ENCODE measurements around the gene LRRC49.
"Not testable (repeated sequence)": the region's sequence is repeated elsewhere in the genome, so short reads cannot be mapped to it uniquely, and the experiment has no call there.

LRRC49 gene

DNA sequence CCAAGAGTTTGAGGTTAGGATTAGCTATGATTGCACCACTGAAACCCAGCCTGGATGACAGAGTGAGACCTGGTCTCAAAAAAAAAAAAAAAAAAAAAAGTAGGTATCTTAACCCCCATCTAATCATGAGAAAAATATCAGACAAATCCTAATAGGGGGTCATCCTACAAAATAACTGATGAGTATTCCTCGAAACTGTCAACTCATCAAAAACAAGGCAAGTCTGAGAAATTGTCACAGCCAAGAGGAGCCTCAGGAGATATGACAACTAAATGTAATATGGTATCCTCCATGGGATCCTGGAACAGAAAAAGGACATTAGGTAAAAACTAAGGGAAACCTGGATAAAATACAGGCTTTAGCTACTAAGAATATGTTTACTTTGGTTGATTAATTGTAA, 70.6 kb downstream of the LRRC49 start:
- Histone ChIP-seq H3K4me1 (ENCODE audit: control insufficient read depth, low read depth, low read length) (no peaks in the 10 kb centered on the region), H3K36me3 (ENCODE audit: control insufficient read depth, low read depth, low read length) (no peaks in the 10 kb centered on the region), H3K27ac (ENCODE audit: low read length) (no peak overlapping the region), H3K27me3 (ENCODE audit: control insufficient read depth, insufficient read depth, low read length) (no peaks in the 10 kb centered on the region), H3K4me3 (ENCODE audit: low read length) (no peak overlapping the region), H3K9me3 (ENCODE audit: control insufficient read depth, low read depth, low read length) (no peaks in the 10 kb centered on the region), H3K9ac (ENCODE audit: low read length) (no peak overlapping the region)

DNA sequence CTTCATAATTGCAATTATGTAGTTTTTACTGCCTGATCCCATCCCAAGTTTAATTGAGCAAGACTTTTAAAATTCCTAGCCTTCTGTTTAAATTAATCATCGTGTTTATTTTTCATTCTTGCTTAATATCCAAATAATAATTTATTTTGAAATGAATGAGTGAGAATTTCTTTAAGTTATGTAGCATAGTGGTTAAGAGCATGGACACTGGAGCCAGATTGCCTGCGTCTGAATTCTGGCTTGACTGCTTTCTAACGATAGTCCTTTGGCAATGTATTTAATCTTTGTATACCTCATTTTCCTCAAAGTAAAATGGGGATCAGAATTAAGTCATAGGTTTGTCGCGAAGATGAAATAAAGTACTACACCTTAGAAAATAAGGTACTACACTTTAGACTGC, 71.4 kb downstream of the LRRC49 start:
- no peaks in the 10 kb centered on the region for H3K4me1 ChIP-seq (ENCODE audit: control insufficient read depth, low read depth, low read length)
- H3K27ac ChIP-seq (ENCODE audit: low read length), result no peak overlapping the region
- H3K9ac ChIP-seq (ENCODE audit: low read length), result no peak overlapping the region
- H3K27me3 ChIP-seq (ENCODE audit: control insufficient read depth, insufficient read depth, low read length), result no peaks in the 10 kb centered on the region
- H3K9me3 ChIP-seq (ENCODE audit: control insufficient read depth, low read depth, low read length), result no peaks in the 10 kb centered on the region
- no peak overlapping the region for H3K4me3 ChIP-seq (ENCODE audit: low read length)
- no peaks in the 10 kb centered on the region for H3K36me3 ChIP-seq (ENCODE audit: control insufficient read depth, low read depth, low read length)

DNA sequence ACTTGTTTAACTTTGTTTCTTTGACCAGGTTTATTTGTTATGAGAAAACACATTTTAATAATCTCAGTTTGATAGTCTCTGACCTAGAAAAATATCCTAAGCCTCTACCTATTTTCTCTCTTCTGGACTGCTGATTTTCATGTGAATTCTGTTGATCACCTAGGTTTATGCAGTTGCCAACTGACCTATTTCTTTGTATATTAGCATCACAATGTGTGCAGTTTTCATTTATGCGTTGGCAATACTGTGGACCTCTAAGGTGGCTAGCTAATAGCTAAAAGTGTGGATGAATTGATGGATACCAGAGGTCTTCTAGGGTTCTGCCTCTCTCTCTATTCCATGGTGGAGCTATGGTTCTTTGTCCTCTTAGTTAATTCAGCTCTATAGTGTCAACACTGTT, 72.1 kb downstream of the LRRC49 start:
- no peak overlapping the region for H3K27ac ChIP-seq (ENCODE audit: low read length)
- H3K36me3 ChIP-seq (ENCODE audit: control insufficient read depth, low read depth, low read length), result no peaks in the 10 kb centered on the region
- no peak overlapping the region for H3K9ac ChIP-seq (ENCODE audit: low read length)
- no peaks in the 10 kb centered on the region for H3K27me3 ChIP-seq (ENCODE audit: control insufficient read depth, insufficient read depth, low read length)
- H3K9me3 ChIP-seq (ENCODE audit: control insufficient read depth, low read depth, low read length), result no peaks in the 10 kb centered on the region
- H3K4me1 ChIP-seq (ENCODE audit: control insufficient read depth, low read depth, low read length), result no peaks in the 10 kb centered on the region
- no peak overlapping the region for H3K4me3 ChIP-seq (ENCODE audit: low read length)

DNA sequence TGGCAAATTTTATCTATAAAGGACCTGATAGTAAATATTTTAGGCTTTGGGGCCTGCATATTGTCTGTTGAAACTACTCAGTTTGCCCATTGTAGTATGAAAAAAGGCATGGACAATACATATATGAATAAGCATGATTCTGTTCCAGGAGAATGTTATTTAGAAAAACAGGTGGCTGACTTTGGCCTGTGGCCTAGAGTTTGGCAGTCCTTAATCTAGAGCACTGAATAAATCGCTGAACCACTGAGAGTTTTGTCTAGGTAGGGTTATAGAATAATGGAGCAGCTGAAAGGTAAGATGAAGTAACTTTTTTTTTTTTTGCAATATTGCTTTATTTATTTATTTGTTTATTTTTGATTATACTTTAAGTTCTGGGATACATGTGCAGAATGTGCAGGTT, 75.0 kb downstream of the LRRC49 start:
- H3K4me3 ChIP-seq (ENCODE audit: low read length), result no peak overlapping the region
- no peaks in the 10 kb centered on the region for H3K27me3 ChIP-seq (ENCODE audit: control insufficient read depth, insufficient read depth, low read length)
- no peaks in the 10 kb centered on the region for H3K9me3 ChIP-seq (ENCODE audit: control insufficient read depth, low read depth, low read length)
- H3K9ac ChIP-seq (ENCODE audit: low read length), result no peak overlapping the region
- no peak overlapping the region for H3K27ac ChIP-seq (ENCODE audit: low read length)
- H3K36me3 ChIP-seq (ENCODE audit: control insufficient read depth, low read depth, low read length), result no peaks in the 10 kb centered on the region
- no peaks in the 10 kb centered on the region for H3K4me1 ChIP-seq (ENCODE audit: control insufficient read depth, low read depth, low read length)

DNA sequence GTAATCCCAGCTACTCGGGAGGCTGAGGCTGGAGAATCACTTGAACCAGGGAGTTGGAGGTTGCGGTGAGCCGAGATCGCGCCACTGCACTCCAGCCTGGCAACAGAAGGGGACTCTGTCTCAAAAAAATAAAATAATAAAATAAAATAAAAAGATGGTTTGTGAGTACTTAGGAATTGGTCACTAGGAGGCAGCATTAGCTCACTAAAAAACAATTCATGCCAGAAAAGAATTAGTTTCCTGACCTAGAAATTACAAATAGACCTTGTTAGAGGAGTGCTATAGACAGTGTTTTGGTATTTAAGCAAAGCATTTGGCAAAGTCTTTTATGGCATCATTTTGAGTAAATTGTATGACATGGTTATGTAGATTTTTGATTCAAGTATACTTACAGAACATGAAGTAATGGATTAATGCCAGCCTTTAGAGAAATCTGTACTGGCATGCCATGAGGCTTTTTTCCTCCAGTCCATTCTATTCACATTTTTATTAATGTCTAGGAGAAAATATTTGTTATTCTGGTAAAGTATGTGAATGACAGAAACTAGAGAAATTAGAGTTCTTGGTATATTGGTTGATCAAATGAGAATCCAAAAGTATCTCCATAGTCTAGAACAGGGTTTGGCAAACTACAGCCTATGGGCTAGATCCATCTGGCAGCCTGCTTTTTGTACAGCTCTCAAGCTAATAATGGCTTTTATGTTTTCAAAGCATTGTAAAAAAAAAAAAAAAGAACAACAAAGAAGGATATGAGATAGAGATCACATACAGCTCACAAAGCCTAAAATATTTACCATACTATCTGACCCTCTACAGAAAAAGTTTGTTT, 81.6 kb downstream of the LRRC49 start:
- peaks cover 4% of the 10 kb centered on the region for H3K9me3 ChIP-seq (ENCODE audit: control insufficient read depth, low read depth, low read length)
- H3K27ac ChIP-seq (ENCODE audit: low read length), result no peak overlapping the region
- H3K4me3 ChIP-seq (ENCODE audit: low read length), result no peak overlapping the region
- H3K27me3 ChIP-seq (ENCODE audit: control insufficient read depth, insufficient read depth, low read length), result no peaks in the 10 kb centered on the region
- no peak overlapping the region for H3K9ac ChIP-seq (ENCODE audit: low read length)
- no peaks in the 10 kb centered on the region for H3K36me3 ChIP-seq (ENCODE audit: control insufficient read depth, low read depth, low read length)
- no peaks in the 10 kb centered on the region for H3K4me1 ChIP-seq (ENCODE audit: control insufficient read depth, low read depth, low read length)

DNA sequence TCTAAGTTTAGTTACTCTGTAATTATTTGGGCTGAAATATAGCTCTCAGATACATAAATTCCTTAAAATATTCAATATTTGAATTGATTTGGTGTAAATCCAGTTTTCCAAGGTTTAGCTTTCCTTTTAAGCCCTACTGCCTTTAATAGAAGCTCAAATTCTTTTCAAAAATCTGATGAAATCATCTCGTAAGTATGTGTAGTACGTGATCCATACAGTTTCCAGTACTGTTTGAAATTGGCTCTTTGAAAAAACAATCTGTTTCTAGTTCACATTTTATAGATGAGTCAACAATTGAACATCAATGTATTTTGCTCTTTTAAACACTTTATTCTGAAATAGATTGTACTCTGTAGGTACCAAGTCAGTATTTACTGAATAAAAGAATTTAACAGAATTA, 84.2 kb downstream of the LRRC49 start:
- Histone ChIP-seq H3K4me1 (ENCODE audit: control insufficient read depth, low read depth, low read length) (no peaks in the 10 kb centered on the region), H3K36me3 (ENCODE audit: control insufficient read depth, low read depth, low read length) (no peaks in the 10 kb centered on the region), H3K9ac (ENCODE audit: low read length) (no peak overlapping the region), H3K9me3 (ENCODE audit: control insufficient read depth, low read depth, low read length) (peaks cover 4% of the 10 kb centered on the region), H3K27ac (ENCODE audit: low read length) (no peak overlapping the region), H3K4me3 (ENCODE audit: low read length) (no peak overlapping the region), H3K27me3 (ENCODE audit: control insufficient read depth, insufficient read depth, low read length) (no peaks in the 10 kb centered on the region)

DNA sequence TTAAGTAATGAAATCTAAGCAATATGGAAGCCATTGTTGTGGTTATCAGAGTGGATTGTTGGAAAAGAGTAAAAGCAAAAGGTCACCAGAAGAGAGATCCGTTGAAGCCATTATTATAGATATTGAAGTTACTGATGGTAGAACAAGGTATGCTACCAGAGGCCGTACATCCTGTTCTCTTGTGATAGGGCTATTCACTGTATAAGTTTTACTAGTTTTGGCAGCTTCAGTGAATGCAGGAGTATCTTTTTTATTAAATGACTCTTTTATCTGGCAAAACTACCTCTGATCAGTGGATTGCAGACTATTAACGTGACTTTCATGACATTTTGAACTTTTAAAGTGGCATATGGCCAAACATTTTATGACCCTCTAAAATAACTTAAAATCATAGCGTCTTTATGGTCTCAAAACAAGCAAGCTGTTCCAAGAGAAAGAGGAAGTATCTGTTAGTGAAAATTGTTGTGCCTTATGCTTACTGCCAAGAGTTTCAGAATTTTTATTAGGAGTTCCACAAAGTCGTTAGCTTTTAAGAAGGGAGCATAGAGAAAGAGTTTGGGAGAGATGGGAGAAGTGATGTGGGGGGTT, 102.9 kb downstream of the LRRC49 start:
- H3K4me1 ChIP-seq (ENCODE audit: control insufficient read depth, low read depth, low read length), result no peaks in the 10 kb centered on the region
- peaks cover 4% of the 10 kb centered on the region for H3K36me3 ChIP-seq (ENCODE audit: control insufficient read depth, low read depth, low read length)

DNA sequence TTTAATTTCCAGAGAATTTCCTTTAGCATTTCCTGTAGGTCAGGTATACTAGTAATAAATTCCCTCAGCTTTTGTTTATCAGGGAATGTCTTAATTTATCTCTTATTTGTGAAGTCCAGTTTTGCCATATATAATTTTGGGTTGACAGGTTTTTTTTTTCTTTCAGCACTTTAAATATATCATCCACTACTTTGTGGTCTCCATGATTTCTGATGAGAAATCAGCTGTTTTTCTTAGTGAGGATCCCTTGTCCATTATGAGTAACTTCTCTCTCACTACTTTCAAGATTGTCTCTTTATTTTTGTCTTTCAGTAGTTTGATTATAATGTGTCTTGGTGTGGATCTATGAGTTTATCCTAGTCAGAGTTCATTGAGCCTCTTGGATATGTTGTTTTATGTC, 105.7 kb downstream of the LRRC49 start:
- H3K4me3 ChIP-seq (ENCODE audit: low read length), result no peak overlapping the region
- no peak overlapping the region for H3K27ac ChIP-seq (ENCODE audit: low read length)
- H3K27me3 ChIP-seq (ENCODE audit: control insufficient read depth, insufficient read depth, low read length), result no peaks in the 10 kb centered on the region
- H3K9ac ChIP-seq (ENCODE audit: low read length), result no peak overlapping the region
- no peaks in the 10 kb centered on the region for H3K36me3 ChIP-seq (ENCODE audit: control insufficient read depth, low read depth, low read length)
- peaks cover 6% of the 10 kb centered on the region for H3K9me3 ChIP-seq (ENCODE audit: control insufficient read depth, low read depth, low read length)
- no peaks in the 10 kb centered on the region for H3K4me1 ChIP-seq (ENCODE audit: control insufficient read depth, low read depth, low read length)

More for the DNA sequence above, 102.9 kb downstream of the LRRC49 start:
- H3K27ac ChIP-seq (ENCODE audit: low read length), result no peak overlapping the region
- no peak overlapping the region for H3K4me3 ChIP-seq (ENCODE audit: low read length)
- no peaks in the 10 kb centered on the region for H3K27me3 ChIP-seq (ENCODE audit: control insufficient read depth, insufficient read depth, low read length)
- H3K9me3 ChIP-seq (ENCODE audit: control insufficient read depth, low read depth, low read length), result peaks cover 10% of the 10 kb centered on the region
- no peak overlapping the region for H3K9ac ChIP-seq (ENCODE audit: low read length)

DNA sequence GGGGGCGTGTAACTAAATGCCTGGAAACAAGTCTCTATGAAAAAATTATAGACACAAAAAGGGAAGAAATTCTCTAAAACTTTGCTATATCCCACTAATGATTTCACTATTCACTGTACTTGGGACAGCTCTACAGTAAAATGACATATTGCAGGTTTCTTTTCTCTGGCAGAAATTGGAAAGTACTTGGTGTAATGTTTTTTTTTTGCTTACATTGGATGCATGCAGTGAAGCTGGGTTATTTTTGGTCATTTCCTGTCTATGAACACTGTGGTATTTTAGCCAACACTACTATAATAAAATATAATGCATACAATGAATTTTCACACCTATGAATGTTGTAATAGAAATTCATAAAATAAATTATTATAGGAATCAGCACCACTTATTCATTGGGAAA, 109.7 kb downstream of the LRRC49 start:
- H3K4me1 ChIP-seq (ENCODE audit: control insufficient read depth, low read depth, low read length), result no peaks in the 10 kb centered on the region
- H3K36me3 ChIP-seq (ENCODE audit: control insufficient read depth, low read depth, low read length), result no peaks in the 10 kb centered on the region
- no peaks in the 10 kb centered on the region for H3K27me3 ChIP-seq (ENCODE audit: control insufficient read depth, insufficient read depth, low read length)
- H3K4me3 ChIP-seq (ENCODE audit: low read length), result no peak overlapping the region
- peaks cover 6% of the 10 kb centered on the region for H3K9me3 ChIP-seq (ENCODE audit: control insufficient read depth, low read depth, low read length)
- H3K27ac ChIP-seq (ENCODE audit: low read length), result no peak overlapping the region
- no peak overlapping the region for H3K9ac ChIP-seq (ENCODE audit: low read length)

DNA sequence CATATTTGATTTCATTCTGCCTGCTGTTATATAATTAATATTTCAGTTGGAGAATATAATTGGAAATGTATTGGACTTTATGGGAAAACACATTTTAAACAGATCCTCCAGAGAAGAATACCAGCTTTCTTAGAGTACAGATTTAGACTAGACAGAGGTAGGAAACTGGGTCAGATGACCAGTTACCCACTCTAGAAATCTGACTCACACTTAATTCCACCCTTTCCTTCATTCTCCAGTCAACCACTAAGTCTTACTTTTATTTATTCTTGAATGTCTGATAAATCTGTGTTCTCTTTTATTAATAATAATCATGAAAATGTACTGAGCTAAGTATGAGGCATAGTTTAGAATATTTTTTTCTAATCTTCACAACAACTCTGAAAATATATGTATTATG, 110.7 kb downstream of the LRRC49 start:
- Histone ChIP-seq H3K4me1 (ENCODE audit: control insufficient read depth, low read depth, low read length) (no peaks in the 10 kb centered on the region), H3K9ac (ENCODE audit: low read length) (no peak overlapping the region), H3K27me3 (ENCODE audit: control insufficient read depth, insufficient read depth, low read length) (no peaks in the 10 kb centered on the region), H3K9me3 (ENCODE audit: control insufficient read depth, low read depth, low read length) (peaks cover 5% of the 10 kb centered on the region), H3K27ac (ENCODE audit: low read length) (no peak overlapping the region), H3K4me3 (ENCODE audit: low read length) (no peak overlapping the region), H3K36me3 (ENCODE audit: control insufficient read depth, low read depth, low read length) (no peaks in the 10 kb centered on the region)

DNA sequence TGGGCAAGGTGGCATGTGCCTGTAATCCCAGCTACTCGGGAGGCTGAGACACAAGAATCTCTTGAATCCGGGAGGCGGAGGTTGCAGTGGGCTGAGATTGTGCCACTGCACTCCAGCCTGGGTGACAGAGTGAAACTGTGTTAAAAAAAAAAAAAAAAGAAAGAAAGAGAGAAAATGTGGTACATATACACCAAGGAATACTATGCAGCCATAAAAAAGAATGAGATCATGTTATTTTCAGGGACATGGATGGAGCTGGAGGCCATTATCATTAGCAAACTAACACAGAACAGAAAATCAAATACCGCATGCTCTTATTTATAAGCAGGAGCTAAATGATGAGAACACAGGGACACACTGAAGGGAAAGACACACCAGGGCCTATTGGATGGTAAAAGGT, 111.9 kb downstream of the LRRC49 start:
- H3K27me3 ChIP-seq (ENCODE audit: control insufficient read depth, insufficient read depth, low read length); H3K9ac ChIP-seq (ENCODE audit: low read length); H3K4me3 ChIP-seq (ENCODE audit: low read length); H3K4me1 ChIP-seq (ENCODE audit: control insufficient read depth, low read depth, low read length); H3K27ac ChIP-seq (ENCODE audit: low read length); H3K9me3 ChIP-seq (ENCODE audit: control insufficient read depth, low read depth, low read length); H3K36me3 ChIP-seq (ENCODE audit: control insufficient read depth, low read depth, low read length): not testable (repeated sequence)

DNA sequence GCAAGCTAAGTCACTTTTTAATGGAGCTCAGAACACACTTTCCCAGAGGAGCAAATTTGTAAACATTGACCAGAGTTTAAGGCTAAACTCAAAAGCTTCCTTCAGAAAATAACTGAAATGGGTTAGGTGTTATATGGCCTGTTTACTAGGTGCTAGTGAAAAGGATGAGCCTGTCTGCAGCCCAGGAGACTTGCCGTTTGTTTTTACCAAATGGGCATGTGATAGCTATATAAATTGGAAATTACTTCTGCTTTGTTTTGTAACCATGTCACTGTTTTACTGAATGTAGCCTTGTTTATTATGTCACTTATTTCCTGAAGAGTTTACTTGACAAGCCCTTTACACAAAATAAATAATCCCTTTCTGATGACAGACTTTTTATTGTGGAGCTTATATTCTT, 113.3 kb downstream of the LRRC49 start:
- H3K4me3 ChIP-seq (ENCODE audit: low read length), result no peak overlapping the region
- no peaks in the 10 kb centered on the region for H3K27me3 ChIP-seq (ENCODE audit: control insufficient read depth, insufficient read depth, low read length)
- H3K9ac ChIP-seq (ENCODE audit: low read length), result no peak overlapping the region
- H3K36me3 ChIP-seq (ENCODE audit: control insufficient read depth, low read depth, low read length), result no peaks in the 10 kb centered on the region
- no peaks in the 10 kb centered on the region for H3K9me3 ChIP-seq (ENCODE audit: control insufficient read depth, low read depth, low read length)
- no peak overlapping the region for H3K27ac ChIP-seq (ENCODE audit: low read length)
- H3K4me1 ChIP-seq (ENCODE audit: control insufficient read depth, low read depth, low read length), result no peaks in the 10 kb centered on the region

Data from iPS-18a (cell line).